Jurkat, Clone E6-1 (cell line): ENCODE data around the gene METTL6.
"Not testable (repeated sequence)": the region's sequence is repeated elsewhere in the genome, so short reads cannot be mapped to it uniquely, and the experiment has no call there.

Experiments
- DNase-seq: peaks from one replicate; pipeline ENCODE4 v3.0.0-alpha.2; 2011; ENCODE audit warnings: low read depth, low spot score
- H3K4me3 ChIP-seq: 2 replicates; pipeline ENCODE4 v1.5.1; 2011; ENCODE audit warnings: mild to moderate bottlenecking, low read length, control low read depth, moderate library complexity

The METTL6 gene

DNA sequence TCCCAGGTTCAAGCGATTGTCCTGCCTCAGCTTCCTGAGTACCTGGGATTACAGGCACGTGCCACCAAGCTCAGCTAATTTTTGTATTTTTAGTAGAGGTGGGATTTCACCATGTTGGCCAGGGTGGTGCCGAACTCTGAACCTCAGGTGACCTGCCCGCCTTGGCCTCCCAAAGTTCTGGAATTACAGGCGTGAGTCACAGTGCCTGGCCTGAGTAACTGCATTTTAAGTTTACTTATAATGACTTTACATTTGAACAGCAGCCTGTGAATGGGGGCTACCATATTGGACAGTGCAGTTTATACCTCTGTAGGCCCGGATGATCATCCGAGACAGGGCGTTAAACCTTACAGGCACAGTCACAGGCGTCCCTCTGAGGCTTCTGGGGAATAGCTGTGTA is 24.8 kb upstream of the METTL6 start:
- no peak for DNase-seq
- H3K4me3 ChIP-seq, result no peak overlapping the region

GRCh38 chr3:15451216-15452113 is 24.1 kb upstream of the METTL6 start:
- H3K4me3 ChIP-seq, result no peak overlapping the region
- DNase-seq, result no peak

DNA sequence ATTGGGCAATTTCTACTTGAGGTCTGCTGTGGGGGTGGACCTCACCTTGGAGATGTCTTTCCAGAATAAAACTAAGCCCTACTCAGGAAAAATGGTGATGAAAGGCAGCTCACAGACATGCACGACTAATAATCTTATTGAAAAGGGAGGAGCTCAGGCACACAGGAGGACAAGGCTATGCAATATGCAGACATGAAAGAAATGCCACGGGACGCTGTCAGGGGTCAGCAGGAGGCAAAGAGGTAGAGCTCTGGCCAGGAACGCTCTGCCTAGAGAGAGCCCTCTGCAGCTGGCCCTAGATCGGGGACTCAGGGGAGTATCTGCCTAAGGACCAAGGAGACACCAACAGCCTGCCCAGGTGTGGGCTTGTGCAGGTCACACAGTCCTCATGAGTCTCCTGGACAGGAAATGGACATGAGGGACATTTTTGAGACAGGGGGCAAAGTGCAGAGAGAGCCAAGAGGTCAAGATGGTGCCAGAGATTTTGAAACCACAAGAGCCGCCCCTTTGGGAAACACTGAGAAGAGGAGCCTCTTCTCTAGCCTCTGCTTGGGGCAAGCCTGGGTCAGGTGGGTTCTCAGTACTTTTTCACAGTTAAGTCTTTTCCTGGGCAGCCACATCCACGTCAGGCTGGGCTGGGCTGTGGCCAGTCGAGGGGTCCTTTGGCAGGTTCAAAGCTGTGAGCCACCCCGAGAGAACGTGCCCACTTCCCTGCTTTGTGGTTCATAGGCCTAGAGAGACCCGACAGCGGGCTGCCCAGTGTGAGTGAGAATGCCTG is 23.3 kb upstream of the METTL6 start:
- no peak overlapping the region for H3K4me3 ChIP-seq

DNA sequence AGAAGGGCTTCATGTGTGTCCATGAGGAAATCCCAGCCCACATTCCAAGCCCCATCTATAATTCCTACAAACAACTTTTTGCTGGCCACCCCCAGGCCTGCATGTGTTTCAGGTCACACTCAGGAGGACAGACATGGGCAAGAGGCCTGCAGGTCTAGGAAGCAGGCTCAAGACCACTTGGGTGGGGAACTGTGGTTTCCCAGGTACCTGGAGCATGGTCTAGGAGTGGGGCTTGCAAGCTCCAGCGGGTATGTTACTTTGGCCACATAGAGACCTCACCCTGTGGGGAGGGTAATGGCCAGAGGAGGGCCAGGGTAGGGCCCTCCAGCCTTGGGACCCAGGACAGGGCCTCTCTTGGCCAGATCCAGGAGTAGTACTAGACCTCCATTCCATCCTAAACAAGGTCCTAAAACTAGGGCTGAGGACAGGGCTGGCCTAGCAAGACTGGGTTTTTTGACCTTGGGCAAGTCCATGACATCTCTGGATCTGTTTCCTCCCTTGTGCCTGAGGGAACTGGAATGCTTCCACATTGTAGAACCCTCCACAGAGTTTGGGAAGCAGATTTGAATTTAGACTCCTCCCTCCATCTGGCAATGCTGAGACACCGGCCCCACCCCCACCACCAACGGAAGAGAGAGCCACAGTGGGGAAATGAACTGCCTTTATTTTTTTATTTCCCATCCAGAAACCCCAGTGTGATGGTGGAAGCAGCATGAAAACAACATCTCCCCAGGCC is 22.3 kb upstream of the METTL6 start:
- no peak overlapping the region for H3K4me3 ChIP-seq

More for the DNA sequence above, 23.3 kb upstream of the METTL6 start:
- DNase-seq, result no peak

DNA sequence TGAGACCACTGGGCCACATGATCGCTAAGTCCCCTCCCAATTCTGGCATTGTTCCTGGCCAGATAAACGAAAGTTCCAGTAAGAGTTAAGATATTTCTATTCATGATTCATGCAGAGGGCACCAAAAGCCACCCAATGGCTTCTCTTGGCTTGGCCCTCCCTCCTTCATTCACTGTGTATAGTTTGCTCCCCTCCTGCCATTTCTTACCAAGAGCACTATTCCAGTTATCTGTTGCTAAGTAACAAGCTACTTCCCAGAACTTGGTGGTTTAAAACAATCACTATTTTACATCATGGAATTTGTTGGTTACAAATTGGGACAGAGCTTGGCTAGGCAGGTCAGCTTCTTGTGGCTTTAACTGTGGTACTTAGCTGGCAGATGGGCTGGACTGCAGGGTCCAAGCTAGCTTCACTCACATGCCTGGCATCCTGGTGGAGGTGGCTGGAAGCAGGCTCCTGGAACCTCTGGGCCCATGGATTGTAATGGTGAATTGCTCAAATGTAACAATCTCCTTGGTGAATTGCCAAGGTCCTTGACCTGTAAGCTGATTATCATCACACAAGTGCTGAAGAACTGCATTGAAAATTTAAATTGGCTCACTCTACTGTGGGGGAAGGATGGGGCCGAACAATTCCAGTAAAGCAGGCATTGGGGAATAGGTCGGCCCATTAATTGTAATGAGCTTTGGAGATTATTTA is 16.6 kb upstream of the METTL6 start:
- no peak for DNase-seq
- no peak overlapping the region for H3K4me3 ChIP-seq

More for the DNA sequence above, 22.3 kb upstream of the METTL6 start:
- no peak for DNase-seq

GRCh38 chr3:15440891-15441290 is 13.5 kb upstream of the METTL6 start:
- DNase-seq, result no peak
- H3K4me3 ChIP-seq, result no peak overlapping the region

GRCh38 chr3:15439476-15439875 is 12.1 kb upstream of the METTL6 start:
- H3K4me3 ChIP-seq, result no peak overlapping the region
- no peak for DNase-seq

DNA sequence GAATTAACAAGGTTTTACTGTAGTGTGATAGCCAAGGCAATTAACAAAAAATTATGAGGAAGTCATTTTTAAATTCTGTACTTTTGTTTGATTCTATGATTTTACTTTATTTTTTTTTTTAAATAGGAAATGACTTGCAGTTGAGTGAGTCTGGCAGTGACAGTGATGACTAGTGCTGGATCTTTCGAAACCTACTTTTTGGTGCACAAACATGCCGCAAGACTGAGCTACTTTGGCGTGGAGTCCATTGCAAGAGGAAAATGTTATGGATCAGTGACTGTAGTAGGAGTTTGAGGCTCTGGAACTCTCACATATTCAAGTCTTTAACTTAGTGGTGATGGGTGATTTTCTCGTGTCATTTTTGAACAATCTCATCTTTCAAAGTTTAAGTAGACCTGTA is 11.6 kb upstream of the METTL6 start:
- H3K4me3 ChIP-seq, result no peak overlapping the region
- no peak for DNase-seq

GRCh38 chr3:15436246-15436645 is 8.9 kb upstream of the METTL6 start:
- no peak for DNase-seq
- H3K4me3 ChIP-seq, result no peak overlapping the region

DNA sequence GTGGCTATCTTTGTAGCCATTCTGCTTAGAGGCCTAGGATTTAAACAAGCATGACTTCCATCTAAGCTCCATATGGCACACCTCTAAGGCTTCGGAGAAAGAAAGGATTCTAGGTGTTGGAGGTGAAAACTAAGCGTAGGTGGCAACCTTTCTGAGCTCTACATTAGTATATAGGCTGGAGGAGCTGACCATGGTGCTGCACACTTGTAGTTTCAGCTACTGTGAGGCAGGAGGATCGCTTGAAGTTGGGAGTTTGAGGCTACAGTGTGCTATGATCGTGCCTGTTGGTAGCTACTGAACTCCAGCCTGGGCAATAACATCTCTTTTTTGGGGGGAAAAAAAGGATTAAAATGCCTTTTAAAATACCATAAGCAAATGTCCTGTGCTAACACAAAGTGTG is 7.4 kb upstream of the METTL6 start:
- DNase-seq, result no peak
- no peak overlapping the region for H3K4me3 ChIP-seq

GRCh38 chr3:15433531-15433930 is 6.2 kb upstream of the METTL6 start:
- DNase-seq, result no peak
- H3K4me3 ChIP-seq, result no peak overlapping the region

DNA sequence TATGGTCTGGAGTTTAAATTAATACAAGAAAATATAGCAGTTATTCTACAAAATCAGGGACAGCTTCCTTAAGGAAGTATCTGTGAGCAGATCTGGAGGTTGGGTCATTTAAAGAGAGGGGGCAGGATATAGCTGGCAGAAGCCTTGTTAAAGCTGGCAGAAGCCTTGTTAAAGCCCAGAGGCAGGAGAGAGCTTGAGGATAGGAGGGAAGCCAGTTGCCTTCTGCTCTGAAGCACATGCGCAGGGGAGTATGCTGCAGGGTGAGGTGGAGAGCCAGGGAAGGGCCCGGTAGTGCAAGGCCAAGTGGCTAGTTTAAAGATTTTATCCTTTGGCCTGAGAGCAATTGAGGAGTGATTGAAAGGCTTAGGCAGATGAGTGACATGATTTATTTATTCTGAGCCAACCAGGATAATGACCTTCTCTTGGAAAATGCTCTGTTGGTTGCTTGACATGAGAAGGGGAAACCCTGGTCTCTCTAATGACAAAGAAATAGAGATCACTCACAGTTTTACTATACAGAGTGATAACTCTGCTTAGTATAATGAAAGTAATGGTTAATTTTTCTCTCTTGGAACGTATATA is 4.0 kb upstream of the METTL6 start:
- DNase-seq, result no peak
- H3K4me3 ChIP-seq, result no peak overlapping the region

GRCh38 chr3:15430624-15431023 is 3.3 kb upstream of the METTL6 start:
- DNase-seq, result no peak
- H3K4me3 ChIP-seq, result no peak overlapping the region

- no peak for DNase-seq
- H3K4me3 ChIP-seq, result peak overlapping the region; percentile 78
Observed at GRCh38 chr3:15429080-15429479, 1.7 kb upstream of the METTL6 start.

GRCh38 chr3:15428539-15428938 is 1.2 kb upstream of the METTL6 start:
- no peak for DNase-seq
- H3K4me3 ChIP-seq, result peak overlapping the region; percentile 78

DNA sequence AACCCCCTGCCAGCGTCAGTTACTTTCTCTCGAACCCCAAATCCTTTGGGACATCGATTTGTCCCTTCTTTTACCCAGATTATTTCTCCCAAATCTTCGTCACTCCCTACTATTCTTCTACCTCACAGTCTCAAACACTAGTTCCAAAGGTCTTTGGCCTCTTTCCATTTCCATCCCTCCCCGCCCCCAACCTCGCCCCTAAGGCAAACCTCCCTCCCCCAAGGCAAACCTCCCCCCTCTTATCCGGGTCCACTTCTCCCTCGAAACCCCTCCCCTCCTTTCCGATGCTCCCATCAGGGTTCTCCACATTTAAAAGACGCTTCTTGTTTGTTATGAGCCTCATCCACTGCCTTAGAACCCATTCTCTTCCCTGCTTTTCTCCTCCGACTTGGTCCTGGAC is 637 bp upstream of the METTL6 start:
- peak overlapping the region; percentile 78 for H3K4me3 ChIP-seq
- DNase-seq, result no peak

DNA sequence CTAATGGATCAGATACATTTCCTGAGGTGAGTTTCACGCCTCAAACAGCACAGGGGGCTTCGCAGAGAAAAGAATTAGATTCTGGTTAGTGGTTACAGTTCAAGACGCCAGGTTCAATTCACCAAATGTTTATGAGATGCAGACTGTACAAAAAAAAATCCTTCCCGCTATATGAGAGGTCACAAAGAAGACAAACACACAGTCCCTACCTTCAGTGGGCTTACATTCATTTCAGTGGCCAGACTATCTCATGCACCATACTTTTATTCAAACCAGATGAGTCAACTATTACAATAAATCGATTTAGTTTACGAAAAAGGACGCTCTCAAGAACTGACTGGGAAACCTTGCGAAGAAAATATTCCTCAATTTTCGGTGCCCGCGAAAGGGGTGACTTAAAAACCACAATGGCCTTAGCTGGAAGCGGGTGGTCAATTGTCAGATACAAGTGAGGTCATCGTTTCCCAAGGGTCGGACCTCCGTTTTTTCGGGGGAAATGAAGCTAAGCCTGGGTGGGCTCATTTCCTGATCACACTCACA is 695 bp downstream of the METTL6 start:
- H3K4me3 ChIP-seq, result peak overlapping the region; percentile 78
- DNase-seq, result no peak

DNA sequence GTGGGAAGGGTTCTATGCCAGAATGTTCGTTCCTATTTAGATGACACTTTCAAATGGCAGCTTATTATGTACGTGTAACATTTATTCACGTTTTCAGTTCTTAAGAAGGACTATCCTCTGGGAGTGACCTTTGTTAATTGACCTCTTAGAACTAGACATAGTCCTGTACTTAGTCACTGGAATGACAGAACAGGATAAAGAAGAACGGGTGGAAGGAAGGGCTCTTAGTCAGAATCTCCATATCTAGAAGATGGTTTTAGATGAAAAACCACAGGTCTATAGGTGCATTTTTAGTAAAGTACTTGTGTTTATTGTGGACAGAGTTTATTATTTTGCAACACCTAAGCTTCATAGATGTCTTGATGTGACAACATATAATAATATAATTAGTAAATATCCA is 6.5 kb downstream of the METTL6 start:
- no peak for DNase-seq
- no peak overlapping the region for H3K4me3 ChIP-seq

- H3K4me3 ChIP-seq, DNase-seq: not testable (repeated sequence)
Observed at GRCh38 chr3:15410966-15411365, 16.4 kb downstream of the METTL6 start.
